Middle frontal gyrus (tissue), 1 donor: ENCODE results near the gene MBNL1.

Experiments
- DNase-seq: peaks from one replicate; pipeline ENCODE4 v3.0.0-alpha.2; 2015; ENCODE audit warnings: low spot score; ENCODE audit errors: extremely low spot score

Gene MBNL1

DNA sequence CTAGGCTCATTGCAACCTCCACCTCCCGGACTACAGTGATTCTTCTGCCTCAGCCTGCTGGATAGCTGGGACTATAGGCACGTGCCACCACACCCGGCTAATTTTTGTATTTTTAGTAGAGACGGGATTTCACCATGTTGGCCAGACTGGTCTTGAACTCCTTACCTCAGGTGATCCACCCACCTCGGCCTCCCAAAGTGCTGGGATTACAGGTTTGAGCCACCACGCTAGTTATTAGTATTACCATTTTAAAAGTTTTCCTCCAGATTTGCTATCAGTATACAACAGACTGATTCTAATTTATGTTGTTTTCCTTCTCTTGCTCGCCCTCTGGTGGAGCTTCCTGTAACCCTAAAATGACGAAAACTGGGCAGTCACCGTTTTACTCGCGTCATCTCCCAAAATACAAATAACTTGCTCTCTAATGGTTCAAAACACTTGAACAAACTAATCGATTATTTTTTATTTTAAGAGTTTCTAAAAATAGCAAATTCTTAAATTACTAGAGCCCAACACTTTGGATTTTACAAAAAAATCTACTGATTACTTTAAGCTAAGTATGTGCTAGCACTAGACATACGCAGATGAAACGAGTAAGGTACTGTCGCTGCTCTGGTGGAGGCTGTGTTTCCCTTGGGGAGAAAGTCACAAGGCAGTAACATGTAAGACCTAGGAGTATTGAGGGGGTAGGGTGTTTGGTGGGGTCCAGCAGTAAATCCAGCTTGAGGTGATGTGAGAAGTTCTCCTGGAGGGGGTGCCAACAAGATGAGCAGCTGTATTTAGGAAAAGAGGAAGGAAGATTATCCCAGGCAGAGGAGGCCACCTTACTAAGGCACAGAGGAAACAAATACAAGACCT is 203.3 kb downstream of the MBNL1 start:
- no peak for DNase-seq

DNA sequence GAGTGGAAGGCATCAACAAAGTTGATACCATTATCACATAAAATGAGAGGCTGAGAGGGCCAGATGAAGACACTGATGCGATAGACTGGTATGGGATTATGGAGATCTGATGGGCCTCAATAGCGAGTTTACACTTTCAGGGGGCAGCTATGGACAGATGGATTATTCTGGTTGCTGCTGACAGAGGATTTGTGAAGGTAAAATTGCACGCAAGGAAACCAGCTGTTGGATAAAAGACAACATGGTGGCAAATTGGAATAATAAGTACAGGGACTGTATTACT is 203.9 kb downstream of the MBNL1 start:
- no peak for DNase-seq

DNA sequence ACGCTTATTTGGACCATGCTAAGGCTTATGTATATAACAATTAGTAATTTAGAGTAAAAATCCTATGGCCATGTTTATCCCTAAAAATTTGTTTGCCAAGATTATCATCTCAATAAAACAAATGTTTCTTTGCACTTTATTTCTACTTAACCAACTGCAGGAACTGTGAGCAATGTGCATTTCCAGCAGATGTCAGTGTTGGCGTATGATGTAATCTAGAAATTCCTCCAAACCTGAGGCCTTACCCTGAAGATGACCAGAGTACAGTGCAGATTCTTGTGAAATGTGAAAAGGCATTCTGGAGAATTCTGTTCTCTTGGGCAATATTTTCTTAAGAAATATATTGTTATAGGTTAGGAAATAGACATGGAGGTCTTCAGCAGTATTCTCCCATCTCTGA is 205.9 kb downstream of the MBNL1 start:
- DNase-seq, result no peak

DNA sequence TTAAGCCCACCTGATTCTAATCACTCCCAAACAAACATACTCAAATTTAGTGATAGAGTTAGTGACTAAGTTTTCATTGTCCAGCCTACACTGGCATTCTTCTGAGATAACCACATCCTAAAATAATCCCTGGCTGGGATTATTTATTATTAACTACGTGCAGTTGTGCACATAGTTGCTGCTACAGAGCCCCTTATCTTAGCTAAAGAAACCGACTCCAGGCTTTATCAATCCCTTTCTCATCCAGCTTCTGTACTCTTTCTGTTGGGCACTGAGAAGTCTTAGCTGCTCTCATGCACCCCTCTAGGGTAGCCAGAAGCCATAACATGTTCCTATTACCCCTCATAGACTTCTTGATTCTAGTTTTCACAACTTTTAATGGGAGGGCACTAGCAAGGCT is 208.7 kb downstream of the MBNL1 start:
- no peak for DNase-seq

DNA sequence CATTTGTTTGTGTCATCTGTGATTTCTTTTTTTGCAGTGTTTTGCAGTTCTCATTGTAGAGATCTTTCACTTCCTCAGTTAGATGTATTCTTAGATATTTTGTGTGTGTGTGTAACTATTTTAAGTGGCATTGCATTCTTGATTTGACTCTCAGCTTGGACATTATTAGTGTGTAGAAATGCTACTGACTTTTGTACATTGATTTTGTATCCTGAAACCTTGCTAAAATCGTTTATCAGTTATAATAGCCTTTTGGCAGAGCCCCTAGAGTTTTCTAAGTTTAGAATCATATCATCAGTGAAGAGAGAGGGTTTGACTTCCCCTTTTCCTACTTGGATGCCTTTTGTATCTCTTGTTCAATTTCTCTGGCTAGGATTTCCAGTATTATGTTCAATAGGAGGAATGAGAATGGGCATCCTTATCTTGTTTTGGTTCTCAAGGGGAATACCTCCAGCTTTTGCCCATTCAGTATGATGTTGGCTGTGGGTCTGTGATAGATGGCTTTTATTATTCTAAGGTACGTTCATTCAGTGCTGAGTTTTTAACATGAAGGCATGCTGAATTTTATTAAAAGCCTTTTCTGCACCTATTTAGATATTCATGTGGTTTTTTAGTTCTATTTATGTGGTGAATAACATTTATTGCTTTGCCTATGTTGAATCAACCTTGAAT is 211.7 kb downstream of the MBNL1 start:
- no peak for DNase-seq

DNA sequence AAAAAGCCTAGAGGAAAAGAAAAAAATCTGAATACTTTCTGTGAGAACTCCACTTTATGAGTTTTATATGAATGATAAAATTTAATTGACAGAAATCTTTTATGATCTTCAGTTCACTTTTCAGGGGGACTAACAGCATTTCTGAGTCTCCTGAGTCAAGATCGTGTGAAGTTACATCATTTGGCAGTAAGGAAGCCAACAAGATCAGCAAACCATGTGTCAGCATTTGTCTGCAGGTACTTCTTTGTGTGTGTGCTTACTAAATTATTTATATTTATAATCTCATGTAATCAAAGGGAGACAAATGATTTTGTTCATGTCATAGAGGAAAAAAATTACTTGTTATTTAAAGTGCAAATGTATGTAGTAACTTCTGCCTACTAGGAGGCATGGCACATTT is 217.6 kb downstream of the MBNL1 start:
- no peak for DNase-seq

DNA sequence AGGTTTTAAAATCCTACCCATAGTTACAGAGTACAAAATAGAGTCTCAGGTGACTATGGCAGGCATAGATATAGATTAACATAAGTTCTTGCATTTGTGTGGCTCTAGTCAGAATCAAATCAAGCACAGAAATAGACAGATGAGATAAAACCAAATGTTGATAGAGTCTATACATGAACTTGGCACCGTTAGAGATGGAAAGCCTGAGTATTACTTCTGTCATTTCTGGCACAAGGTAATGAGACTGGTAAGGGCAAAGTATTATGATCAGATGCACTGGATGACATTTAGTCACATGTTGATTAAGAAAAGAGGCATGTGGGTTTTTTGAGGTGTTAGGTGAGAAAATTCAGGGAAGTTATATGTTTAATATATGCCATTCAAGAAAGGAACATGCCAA is 219.7 kb downstream of the MBNL1 start:
- no peak for DNase-seq

DNA sequence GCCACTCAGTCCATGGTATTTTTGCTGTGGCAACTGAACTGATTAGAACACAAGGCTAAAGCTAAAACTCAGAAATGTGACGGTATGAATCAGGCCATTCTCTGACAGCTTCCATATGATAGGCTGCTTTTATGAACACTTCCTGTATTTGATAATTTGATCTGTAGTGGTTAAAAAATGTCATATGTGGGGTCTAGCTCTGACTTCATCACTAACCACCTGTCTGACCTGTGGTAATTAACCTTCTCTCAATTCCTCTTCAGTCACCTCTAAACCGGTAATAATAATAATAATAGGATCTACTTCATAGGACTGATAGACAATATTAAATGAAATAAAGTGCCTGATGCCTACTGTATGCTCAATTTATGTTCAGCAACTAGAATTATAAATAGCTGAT is 223.2 kb downstream of the MBNL1 start:
- DNase-seq, result no peak

DNA sequence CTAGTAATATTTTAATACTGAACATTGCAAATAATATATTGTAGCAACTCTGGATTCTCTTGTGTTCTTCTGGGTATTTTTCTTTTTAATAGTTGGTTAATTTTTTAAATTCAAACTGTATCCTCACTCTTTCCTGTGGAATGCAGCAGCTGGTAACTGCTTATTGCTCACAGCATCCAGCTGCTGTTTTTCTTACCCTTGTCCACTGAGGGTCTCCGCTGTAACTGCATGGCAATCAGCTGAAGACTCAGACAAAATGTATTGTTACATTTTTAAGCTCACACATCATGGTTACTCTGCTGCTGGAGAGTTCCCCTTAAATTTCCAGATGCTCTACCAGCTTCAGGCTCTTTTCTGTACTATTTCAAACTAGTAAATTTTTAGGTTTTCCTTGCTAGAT is 227.6 kb downstream of the MBNL1 start:
- no peak for DNase-seq

DNA sequence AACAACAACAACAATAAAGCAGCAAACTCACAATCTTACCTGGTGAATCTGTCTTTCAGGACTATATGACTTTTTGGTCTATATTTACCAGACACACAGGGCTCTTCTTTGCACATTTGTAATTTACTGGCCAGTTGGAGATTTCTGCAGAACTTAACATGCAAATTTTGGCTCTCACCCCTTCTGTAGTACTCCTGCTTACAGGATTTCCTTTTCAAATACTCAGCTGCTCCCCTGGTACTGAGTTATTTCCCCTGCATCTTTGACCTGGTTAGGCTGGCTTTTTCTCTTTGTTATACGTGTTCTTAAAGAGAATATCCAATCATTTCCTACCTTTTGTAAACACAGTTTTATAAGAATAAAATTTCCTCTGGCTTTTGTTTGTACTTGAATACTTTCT is 228.0 kb downstream of the MBNL1 start:
- no peak for DNase-seq

DNA sequence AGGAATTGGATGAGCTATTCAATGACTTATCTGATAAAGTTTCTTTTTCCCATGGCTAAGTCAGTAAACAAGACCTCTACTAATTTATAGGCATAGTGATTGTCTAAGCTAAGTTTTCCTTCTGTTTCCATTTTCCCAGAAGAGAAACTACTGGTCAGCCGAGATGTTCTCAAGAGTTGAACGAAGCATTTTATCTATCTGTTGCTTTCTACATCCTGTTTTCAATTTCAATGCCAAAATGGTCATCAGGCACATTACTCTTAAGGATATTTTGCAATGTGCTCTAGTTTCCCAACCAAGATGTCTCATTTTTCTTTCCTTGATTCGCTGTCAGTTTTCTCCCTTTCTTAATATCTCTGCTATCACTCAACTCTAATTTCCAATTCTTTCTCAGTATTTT is 228.7 kb downstream of the MBNL1 start:
- no peak for DNase-seq

DNA sequence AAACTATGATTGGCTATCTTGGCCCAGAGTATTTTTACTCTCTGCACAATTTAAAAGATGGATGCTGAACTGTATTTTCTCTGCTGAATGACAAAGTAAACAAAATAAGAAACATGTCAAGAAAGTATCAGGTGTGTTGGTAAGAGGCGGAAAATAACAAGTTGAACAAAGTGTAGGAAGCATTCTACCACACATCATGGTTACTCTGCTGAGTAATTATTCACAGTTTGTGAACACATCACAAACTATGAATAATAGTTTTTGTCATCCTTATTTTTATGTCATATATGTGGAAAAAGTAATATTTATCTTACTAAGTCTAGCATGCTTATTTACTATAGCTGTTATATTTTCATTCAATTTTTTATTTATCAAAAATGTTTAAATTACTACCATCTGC is 229.2 kb downstream of the MBNL1 start:
- DNase-seq, result no peak

DNA sequence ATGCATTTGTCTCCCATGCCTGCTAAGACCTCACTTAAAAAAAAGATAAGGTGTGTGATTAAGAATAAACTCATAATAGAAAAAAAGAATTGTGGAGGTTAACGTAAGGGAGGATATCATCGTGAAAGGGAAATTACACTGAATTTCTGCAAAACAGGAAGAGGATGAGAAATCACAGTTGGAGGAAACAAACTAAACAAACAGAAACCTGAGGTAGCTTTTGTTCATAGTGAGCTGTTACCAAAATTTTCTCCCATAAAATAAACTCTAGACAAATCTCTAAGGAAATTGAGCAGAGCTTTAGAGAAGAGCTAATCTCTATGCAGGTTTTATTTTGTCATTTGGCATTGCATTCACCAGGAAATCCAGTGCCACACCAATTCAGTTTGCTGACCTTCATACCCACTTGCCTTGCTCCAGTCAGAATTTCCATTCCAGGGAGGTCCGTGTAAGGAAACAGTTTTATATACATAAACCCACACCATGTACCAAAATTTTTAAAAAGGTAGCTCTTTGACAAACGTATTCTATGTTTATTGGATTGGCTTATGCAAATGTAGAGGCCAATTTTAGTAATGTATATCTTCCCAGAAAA is 231.2 kb downstream of the MBNL1 start:
- no peak for DNase-seq

DNA sequence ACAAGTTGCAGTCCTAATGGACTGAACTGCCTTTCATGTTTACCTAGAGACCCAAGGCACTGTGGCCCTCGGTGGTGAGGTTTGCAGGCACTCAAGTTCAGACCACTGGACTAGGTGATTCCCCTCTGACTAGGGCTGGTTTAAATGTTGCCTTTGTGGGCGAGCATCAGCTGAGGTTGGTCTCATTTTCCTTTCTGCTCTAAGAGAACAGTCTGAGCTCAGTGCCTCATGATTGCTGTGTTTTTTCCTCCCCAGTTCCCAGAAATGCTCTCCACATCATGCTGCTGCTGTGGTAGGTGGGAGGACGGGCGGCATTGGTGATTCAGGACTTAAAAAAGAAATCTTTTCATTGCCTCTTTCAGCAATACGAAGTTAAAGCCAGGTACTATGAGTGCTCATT is 237.2 kb downstream of the MBNL1 start:
- DNase-seq, result no peak

DNA sequence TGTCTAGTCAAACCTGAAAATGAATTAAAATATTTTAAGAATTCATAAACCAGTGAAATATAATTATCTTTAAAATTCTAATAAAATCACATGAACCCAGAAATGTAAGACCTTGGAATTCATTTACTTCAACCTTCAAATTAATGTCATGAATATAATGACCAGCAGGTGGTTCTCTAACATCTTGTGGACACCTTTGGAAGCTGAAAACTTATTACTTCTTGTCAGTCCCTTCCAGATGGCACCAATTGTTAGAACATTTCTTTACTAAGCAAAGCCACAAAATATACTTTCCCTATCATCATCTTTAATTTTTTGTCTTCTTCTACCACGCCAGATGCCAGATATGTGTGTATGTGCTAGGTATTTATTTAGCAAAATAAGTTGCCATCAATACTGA is 240.0 kb downstream of the MBNL1 start:
- no peak for DNase-seq

DNA sequence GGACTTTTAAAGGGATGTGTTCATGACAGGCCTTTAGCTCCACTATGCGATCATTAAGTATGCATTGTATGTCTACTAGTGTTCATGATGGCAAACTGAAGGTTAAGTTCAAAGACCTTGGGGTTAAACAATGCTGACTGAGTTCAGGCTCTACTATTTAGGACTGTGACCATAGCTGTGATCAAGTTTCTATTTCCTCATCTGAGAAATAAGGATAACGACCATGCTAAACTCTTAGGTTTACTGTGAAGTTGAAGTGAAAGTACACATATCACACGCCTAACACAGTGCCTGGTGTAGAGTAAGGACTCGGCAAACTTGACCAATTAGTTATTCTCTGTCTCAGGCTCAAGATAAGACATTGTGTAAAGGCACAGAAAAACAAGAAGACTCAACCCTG is 243.2 kb downstream of the MBNL1 start:
- no peak for DNase-seq

DNA sequence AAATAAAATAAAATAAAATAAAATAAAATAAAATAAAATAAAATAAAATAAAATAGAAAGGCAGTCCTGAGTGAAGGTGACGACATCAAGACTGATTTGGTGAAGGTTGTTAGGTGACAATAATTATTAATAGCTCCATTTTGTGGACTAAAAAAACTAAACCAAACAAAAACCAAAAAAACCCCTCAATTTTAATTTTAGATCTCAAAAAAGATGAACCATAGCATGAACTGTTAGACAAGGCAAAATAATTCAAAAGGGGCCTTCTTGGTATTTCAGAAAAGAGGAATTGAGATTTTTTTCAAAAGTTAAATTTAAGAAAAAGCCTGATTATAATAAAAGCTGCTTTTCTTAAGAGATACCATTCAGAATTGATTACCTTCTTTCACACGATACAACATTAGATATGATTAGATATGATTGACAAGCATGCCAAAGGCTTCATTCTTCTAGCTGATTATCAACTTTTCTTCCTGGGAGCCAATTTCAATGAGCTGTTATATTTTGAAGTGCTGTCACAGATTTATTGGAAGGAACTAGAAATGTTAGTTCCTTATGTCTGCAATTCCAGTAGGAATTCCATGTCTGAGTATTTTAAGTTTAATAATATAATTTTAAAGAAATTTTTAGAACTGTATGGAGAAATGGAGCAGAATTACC is 244.7 kb downstream of the MBNL1 start:
- DNase-seq, result no peak
